Liver (tissue), 9 donors: Measurements from ENCODE around the gene RPL27A. TPM values are rescaled to one million over a fixed set of nuclear protein-coding genes. Genes with fewer than 3 reads are reported as not detected.

Experiments
- DNase-seq: peaks from one replicate; pipeline ENCODE4 v3.0.0-alpha.2; 2017; ENCODE audit warnings: low spot score
- H3K27ac ChIP-seq, 2 donors: one replicate each; pipeline ENCODE4 v1.7.0; 2013; ENCODE audit warnings: inconsistent platforms in 2 of 2, low read length in 2 of 2, control low read depth in 1 of 2, low read depth in 1 of 2, mild to moderate bottlenecking in 1 of 2
- H3K27me3 ChIP-seq, 4 donors: one replicate each; pipeline versions ENCODE4 v1.6.1 to v1.7.0; 2013; ENCODE audit warnings: low read length in 3 of 4, inconsistent platforms in 1 of 4, mild to moderate bottlenecking in 1 of 4, moderate library complexity in 1 of 4; ENCODE audit not compliant: control insufficient read depth in 4 of 4, insufficient read depth in 4 of 4
- H3K36me3 ChIP-seq, 4 donors: one replicate each; pipeline versions ENCODE4 v1.6.1 to v1.7.0; 2013; ENCODE audit warnings: low read length in 3 of 4, mild to moderate bottlenecking in 3 of 4, low read depth in 1 of 4, moderate library complexity in 1 of 4; ENCODE audit not compliant: control insufficient read depth in 4 of 4, insufficient read depth in 3 of 4
- H3K4me1 ChIP-seq, 4 donors: one replicate each; pipeline versions ENCODE4 v1.6.1 to v1.7.0; 2013; ENCODE audit warnings: low read length in 3 of 4, mild to moderate bottlenecking in 3 of 4, moderate library complexity in 1 of 4; ENCODE audit not compliant: control insufficient read depth in 4 of 4, insufficient read depth in 4 of 4
- H3K4me3 ChIP-seq, 3 donors: one replicate each; pipeline versions ENCODE4 v1.6.1 to v1.7.0; 2013; ENCODE audit warnings: low read length in 3 of 3, control low read depth in 1 of 3, low read depth in 1 of 3, mild to moderate bottlenecking in 1 of 3
- H3K9ac ChIP-seq, 2 donors: one replicate each; pipeline ENCODE4 v1.7.0; 2013; ENCODE audit warnings: low read length in 2 of 2, mild to moderate bottlenecking in 2 of 2, moderate library complexity in 2 of 2, control low read depth in 1 of 2, low read depth in 1 of 2
- H3K9me3 ChIP-seq, 4 donors: one replicate each; pipeline versions ENCODE4 v1.6.1 to v1.7.0; 2013; ENCODE audit warnings: low read length in 3 of 4; ENCODE audit not compliant: control insufficient read depth in 4 of 4
- ATF3 ChIP-seq: IDR thresholded peaks from 2 replicates; pipeline ENCODE4 v1.6.1; 2016; ENCODE audit warnings: antibody characterized with exemption
- EGR1 ChIP-seq, 2 donors: IDR thresholded peaks; 2 replicates each; pipeline ENCODE4 v1.6.1; 2016 to 2018; ENCODE audit warnings: antibody characterized with exemption in 2 of 2, low read depth in 2 of 2
- FOXA1 ChIP-seq: IDR thresholded peaks from 2 replicates; pipeline ENCODE4 v1.6.1; 2016; ENCODE audit warnings: antibody characterized with exemption
- FOXA2 ChIP-seq: IDR thresholded peaks from 2 replicates; pipeline ENCODE4 v1.6.1; 2016; ENCODE audit warnings: antibody characterized with exemption
- GABPA ChIP-seq, 2 donors: IDR thresholded peaks in 1 of 2; conservative IDR thresholded peaks in 1 of 2; 2 replicates each; pipeline ENCODE4 v1.6.1; 2016; ENCODE audit warnings: antibody characterized with exemption in 2 of 2, mild to moderate bottlenecking in 1 of 2, moderate library complexity in 1 of 2
- HNF4A ChIP-seq, 2 donors: conservative IDR thresholded peaks; 2 replicates each; pipeline ENCODE4 v1.6.1; 2016; ENCODE audit warnings: antibody characterized with exemption in 2 of 2, mild to moderate bottlenecking in 2 of 2
- HNF4G ChIP-seq: IDR thresholded peaks from 2 replicates; pipeline ENCODE4 v1.6.1; 2016; ENCODE audit warnings: antibody characterized with exemption
- JUND ChIP-seq, 2 donors: IDR thresholded peaks; 2 replicates each; pipeline ENCODE4 v1.6.1; 2016; ENCODE audit warnings: antibody characterized with exemption in 2 of 2
- MAX ChIP-seq: IDR thresholded peaks from 2 replicates; pipeline ENCODE4 v1.6.1; 2016; ENCODE audit warnings: antibody characterized with exemption
- NR2F2 ChIP-seq: IDR thresholded peaks from 2 replicates; pipeline ENCODE4 v1.6.1; 2016; ENCODE audit warnings: antibody characterized with exemption
- RAD21 ChIP-seq, 2 donors: IDR thresholded peaks; 2 replicates each; pipeline ENCODE4 v1.6.1; 2016; ENCODE audit warnings: antibody characterized with exemption in 2 of 2, mild to moderate bottlenecking in 2 of 2
- RXRA ChIP-seq, 2 donors: IDR thresholded peaks; 2 replicates each; pipeline ENCODE4 v1.6.1; 2017 to 2018; ENCODE audit warnings: antibody characterized with exemption in 2 of 2, mild to moderate bottlenecking in 1 of 2
- SP1 ChIP-seq: IDR thresholded peaks from 2 replicates; pipeline ENCODE4 v1.6.1; 2018; ENCODE audit warnings: antibody characterized with exemption, mild to moderate bottlenecking
- TAF1 ChIP-seq: conservative IDR thresholded peaks from 2 replicates; pipeline ENCODE4 v1.6.1; 2016; ENCODE audit warnings: antibody characterized with exemption, mild to moderate bottlenecking
- YY1 ChIP-seq: IDR thresholded peaks from 2 replicates; pipeline ENCODE4 v1.6.1; 2016; ENCODE audit warnings: antibody characterized with exemption, mild to moderate bottlenecking
- whole genome bisulfite sequencing: extraction: QIAGEN DNeasy Blood & Tissue Kit; methylation state at CpG from one replicate; pipeline ENCODE4 v1.1.7; 2013; 5-methylcytosine and 5-hydroxymethylcytosine counted together
- polyA plus RNA-seq, 2 donors: library from polyadenylated mRNA; stranded (reverse) in 1 of 2; unstranded in 1 of 2; fragments of 200-250 nt in 1 of 2; fragments of >200 nt in 1 of 2; fragmentation: Nextera tagmentation in 1 of 2; extraction: Ambion mirVana in 1 of 2; gene quantifications; one replicate each; pipeline versions ENCODE4 v1.2.1 to v1.2.3, GENCODE V29; 2013 to 2015
- total RNA-seq, 2 donors: library from RNA; depleted of rRNA; stranded (reverse); fragments of >200 nt; gene quantifications; one replicate each; pipeline ENCODE4 v1.2.3, GENCODE V29; 2014
- TF ChIP-seq, protein P1 (sequence below): IDR thresholded peaks from 2 replicates; pipeline ENCODE4 v1.6.1; 2016; ENCODE audit warnings: antibody characterized with exemption, mild to moderate bottlenecking
- TF ChIP-seq, protein P2 (sequence below): IDR thresholded peaks from 2 replicates; pipeline ENCODE4 v1.6.1; 2016; ENCODE audit warnings: antibody characterized with exemption
- TF ChIP-seq, protein P3 (sequence below): fragments of 150-350 bp; IDR thresholded peaks from 2 replicates; pipeline ENCODE4 v1.5.1; 2017; ENCODE audit warnings: improper control_type of control experiment, low read depth, low read length; ENCODE audit not compliant: missing input control
- donor health status: healthy.
- donor health status: healthy.
- donor health status: healthy.
- donor health status: healthy.
- donor health status: healthy.

The RPL27A gene
- total and polyA plus RNA-seq, 4 donors, result 178 to 928 (median 570) TPM

GRCh38 chr11:8717544-8717875 lies 34.9 kb downstream of the RPL27A start:
- Histone ChIP-seq H3K27ac (peak overlapping the region; percentile 25 to 46), H3K4me1 (peaks cover 22 to 81% (median 75%) of the 10 kb centered on the region in 4 donors), H3K36me3 (peaks cover 0 to 6% (median 3%) of the 10 kb centered on the region in 4 donors), H3K9ac (no peak overlapping the region), H3K4me3 (no peak overlapping the region), H3K27me3 (no peaks in the 10 kb centered on the region), H3K9me3 (no peaks in the 10 kb centered on the region)
- DNase-seq, result no peak
- no peak for TF ChIP-seq GABPA (IDR thresholded peaks at IDR 0.05 in 1 of 2, conservative IDR thresholded peaks at IDR 0.05 in 1 of 2)
- no peak for TF ChIP-seq TAF1
- TF ChIP-seq, protein P1, sequence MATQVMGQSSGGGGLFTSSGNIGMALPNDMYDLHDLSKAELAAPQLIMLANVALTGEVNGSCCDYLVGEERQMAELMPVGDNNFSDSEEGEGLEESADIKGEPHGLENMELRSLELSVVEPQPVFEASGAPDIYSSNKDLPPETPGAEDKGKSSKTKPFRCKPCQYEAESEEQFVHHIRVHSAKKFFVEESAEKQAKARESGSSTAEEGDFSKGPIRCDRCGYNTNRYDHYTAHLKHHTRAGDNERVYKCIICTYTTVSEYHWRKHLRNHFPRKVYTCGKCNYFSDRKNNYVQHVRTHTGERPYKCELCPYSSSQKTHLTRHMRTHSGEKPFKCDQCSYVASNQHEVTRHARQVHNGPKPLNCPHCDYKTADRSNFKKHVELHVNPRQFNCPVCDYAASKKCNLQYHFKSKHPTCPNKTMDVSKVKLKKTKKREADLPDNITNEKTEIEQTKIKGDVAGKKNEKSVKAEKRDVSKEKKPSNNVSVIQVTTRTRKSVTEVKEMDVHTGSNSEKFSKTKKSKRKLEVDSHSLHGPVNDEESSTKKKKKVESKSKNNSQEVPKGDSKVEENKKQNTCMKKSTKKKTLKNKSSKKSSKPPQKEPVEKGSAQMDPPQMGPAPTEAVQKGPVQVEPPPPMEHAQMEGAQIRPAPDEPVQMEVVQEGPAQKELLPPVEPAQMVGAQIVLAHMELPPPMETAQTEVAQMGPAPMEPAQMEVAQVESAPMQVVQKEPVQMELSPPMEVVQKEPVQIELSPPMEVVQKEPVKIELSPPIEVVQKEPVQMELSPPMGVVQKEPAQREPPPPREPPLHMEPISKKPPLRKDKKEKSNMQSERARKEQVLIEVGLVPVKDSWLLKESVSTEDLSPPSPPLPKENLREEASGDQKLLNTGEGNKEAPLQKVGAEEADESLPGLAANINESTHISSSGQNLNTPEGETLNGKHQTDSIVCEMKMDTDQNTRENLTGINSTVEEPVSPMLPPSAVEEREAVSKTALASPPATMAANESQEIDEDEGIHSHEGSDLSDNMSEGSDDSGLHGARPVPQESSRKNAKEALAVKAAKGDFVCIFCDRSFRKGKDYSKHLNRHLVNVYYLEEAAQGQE, result no peak
- TF ChIP-seq YY1, result no peak
- TF ChIP-seq FOXA1, result no peak
- TF ChIP-seq JUND (IDR thresholded peaks at IDR 0.05), result no peak
- TF ChIP-seq HNF4G, result no peak
- no peak for TF ChIP-seq SP1
- TF ChIP-seq NR2F2, result no peak
- no peak for TF ChIP-seq ATF3
- TF ChIP-seq MAX, result no peak
- WGBS, result 61% methylated on average over 9 of the region's 9 CpGs

DNA sequence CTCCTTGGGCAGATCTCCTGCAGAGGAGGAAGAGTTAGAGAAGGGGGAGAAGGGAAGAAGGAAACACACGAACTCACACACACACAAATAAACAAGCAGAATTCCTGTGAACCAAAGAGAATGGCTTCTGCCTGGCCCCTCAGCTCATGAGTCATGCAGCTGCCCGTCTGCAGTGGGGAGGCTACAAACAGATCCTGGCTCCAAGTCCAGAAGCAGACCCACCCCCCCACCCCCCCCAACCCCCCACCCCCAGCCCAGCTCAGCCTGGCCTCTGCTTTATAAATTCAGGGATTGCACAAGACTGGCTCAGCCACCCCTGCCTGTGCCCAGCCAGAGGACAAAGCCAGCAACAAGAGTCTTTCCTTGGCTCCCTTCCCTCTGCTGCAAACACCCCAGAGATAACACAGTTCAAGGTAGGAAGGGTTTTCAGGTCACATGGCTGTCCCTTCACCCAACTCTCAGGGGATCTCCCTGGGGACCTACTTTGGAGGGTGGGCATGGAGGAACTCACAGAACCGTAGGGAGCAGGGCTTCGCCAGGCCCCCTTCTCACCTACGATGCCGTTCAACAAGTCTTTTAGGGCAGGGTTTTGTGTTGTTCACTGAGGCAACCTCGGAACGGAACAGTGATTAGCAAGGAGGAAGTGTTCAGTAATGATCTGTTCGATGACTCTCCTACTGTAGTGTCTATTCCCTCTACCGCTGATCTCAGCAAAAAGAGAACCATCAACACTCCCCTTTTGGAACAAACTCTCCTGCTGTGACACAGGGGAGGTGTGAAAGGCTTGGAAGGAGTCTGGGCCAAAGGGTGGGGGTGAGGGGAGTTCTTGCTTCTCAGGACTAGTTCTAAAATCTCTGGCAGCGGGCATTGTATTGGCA lies 35.5 kb downstream of the RPL27A start:
- H3K9me3 ChIP-seq, result no peaks in the 10 kb centered on the region
- peak; percentile 49 for DNase-seq
- H3K4me1 ChIP-seq, result peaks cover 22 to 81% (median 75%) of the 10 kb centered on the region in 4 donors
- H3K36me3 ChIP-seq, result peaks cover 0 to 3% (median 1%) of the 10 kb centered on the region in 4 donors
- no peaks in the 10 kb centered on the region for H3K27me3 ChIP-seq
- no peak overlapping the region for H3K4me3 ChIP-seq
- H3K9ac ChIP-seq, result peak overlapping the region in 1 of 2 donors; percentile 33
- WGBS, result 22% methylated on average over 11 of the region's 11 CpGs
- H3K27ac ChIP-seq, result peak overlapping the region; percentile 81 to 85
- peak; percentile 64 to 78 for TF ChIP-seq HNF4A (conservative IDR thresholded peaks at IDR 0.05)
- TF ChIP-seq RAD21 (IDR thresholded peaks at IDR 0.05), result peak; percentile 41 to 59
- TF ChIP-seq, protein P2, sequence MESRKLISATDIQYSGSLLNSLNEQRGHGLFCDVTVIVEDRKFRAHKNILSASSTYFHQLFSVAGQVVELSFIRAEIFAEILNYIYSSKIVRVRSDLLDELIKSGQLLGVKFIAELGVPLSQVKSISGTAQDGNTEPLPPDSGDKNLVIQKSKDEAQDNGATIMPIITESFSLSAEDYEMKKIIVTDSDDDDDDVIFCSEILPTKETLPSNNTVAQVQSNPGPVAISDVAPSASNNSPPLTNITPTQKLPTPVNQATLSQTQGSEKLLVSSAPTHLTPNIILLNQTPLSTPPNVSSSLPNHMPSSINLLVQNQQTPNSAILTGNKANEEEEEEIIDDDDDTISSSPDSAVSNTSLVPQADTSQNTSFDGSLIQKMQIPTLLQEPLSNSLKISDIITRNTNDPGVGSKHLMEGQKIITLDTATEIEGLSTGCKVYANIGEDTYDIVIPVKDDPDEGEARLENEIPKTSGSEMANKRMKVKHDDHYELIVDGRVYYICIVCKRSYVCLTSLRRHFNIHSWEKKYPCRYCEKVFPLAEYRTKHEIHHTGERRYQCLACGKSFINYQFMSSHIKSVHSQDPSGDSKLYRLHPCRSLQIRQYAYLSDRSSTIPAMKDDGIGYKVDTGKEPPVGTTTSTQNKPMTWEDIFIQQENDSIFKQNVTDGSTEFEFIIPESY, result no peak
- peak; percentile 75 to 89 for TF ChIP-seq RXRA (IDR thresholded peaks at IDR 0.05)
- TF ChIP-seq FOXA1, result no peak
- peak; percentile 71 for TF ChIP-seq SP1
- peak; percentile 76 for TF ChIP-seq MAX
- TF ChIP-seq HNF4G, result no peak
- TF ChIP-seq GABPA (IDR thresholded peaks at IDR 0.05 in 1 of 2, conservative IDR thresholded peaks at IDR 0.05 in 1 of 2), result peak in 1 of 2 donors; percentile 67
- TF ChIP-seq JUND (IDR thresholded peaks at IDR 0.05), result peak in 1 of 2 donors; percentile 22
- TF ChIP-seq TAF1, result no peak
- TF ChIP-seq FOXA2, result no peak
- no peak for TF ChIP-seq ATF3
- TF ChIP-seq NR2F2, result no peak
- TF ChIP-seq, protein P3, sequence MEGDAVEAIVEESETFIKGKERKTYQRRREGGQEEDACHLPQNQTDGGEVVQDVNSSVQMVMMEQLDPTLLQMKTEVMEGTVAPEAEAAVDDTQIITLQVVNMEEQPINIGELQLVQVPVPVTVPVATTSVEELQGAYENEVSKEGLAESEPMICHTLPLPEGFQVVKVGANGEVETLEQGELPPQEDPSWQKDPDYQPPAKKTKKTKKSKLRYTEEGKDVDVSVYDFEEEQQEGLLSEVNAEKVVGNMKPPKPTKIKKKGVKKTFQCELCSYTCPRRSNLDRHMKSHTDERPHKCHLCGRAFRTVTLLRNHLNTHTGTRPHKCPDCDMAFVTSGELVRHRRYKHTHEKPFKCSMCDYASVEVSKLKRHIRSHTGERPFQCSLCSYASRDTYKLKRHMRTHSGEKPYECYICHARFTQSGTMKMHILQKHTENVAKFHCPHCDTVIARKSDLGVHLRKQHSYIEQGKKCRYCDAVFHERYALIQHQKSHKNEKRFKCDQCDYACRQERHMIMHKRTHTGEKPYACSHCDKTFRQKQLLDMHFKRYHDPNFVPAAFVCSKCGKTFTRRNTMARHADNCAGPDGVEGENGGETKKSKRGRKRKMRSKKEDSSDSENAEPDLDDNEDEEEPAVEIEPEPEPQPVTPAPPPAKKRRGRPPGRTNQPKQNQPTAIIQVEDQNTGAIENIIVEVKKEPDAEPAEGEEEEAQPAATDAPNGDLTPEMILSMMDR, result no peak
- TF ChIP-seq EGR1 (IDR thresholded peaks at IDR 0.05; ENCODE audit: low read depth in 2 of 2), result peak in 1 of 2 donors; percentile 36
